HG02588 (cell line): ENCODE measurements around the gene HVCN1.
"Not testable (repeated sequence)": the region's sequence is repeated elsewhere in the genome, so short reads cannot be mapped to it uniquely, and the experiment has no call there.

Experiments used
- ATAC-seq: cut with Tn5 transposase; IDR thresholded peaks from one replicate; pipeline ENCODE4 v1.9.1; 2021; ENCODE audit warnings: mild to moderate bottlenecking, moderate library complexity; ENCODE audit not compliant: unreplicated experiment

The HVCN1 gene

DNA sequence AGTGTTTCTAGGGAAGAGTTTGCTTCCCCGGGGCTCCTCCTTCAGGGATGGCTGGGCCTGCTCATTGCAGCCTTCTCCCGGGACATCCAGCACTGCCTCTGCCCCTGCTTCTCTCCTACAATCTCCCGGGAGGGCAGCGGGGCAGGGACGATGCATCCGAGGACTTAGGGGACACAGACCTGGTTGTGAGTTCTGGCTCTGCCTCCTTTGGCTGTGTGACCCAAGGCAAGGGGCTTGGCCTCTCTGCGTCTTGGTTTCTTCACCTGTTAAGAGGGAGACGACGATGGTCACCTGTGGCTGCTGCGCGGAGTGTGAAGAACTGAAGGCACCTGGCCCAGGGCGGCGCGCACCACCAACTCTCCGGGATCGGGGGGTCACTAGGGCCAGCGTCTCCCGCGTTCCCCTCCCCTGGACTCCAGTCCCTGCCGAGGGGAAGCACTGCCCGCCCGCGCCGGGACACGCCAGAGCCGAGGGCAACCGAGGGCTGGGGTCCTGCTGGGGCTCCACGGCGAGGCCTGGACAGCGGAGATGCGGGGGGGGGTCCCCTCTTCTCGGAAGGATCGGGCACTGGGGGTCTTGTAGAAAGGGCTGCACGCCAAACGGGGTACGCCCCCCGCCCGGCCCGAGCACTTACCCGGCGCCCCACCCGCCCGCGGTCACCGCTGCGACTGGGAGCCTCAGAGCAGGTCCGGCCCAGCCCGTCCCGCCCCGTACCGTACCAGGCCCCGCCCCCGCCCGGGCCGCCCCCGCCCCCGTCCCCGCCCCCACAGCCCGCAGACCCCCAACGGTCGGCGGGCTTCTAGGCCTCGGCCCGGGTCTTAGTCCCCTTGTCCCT lies at the start of gene HVCN1:
TSS of gene HVCN1 (minus strand) at position 670 of the 835 bp plus-strand sequence. CDS start 5,870 bp downstream, outside the sequence.
- ATAC-seq = no peak

DNA sequence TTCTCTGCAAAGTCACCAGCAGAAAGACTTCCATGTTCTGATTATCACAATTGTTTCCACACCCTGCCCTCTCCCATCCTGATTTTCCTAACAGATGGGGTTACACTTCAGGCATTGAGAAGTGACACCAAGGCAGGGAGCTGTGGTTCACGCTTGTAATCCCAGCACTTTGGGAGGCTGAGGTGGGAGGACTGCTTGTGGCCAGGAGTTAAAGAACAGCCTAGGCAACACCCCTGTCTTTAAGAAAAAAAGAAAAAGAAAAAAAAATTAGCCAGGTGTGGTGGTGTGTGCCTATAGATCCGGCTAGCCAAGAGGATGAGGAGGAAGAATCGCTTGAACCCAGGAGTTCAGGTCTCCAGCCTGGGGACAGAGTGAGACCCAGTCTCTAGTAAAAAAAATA lies 48.6 kb upstream of the HVCN1 start:
- no peak for ATAC-seq

DNA sequence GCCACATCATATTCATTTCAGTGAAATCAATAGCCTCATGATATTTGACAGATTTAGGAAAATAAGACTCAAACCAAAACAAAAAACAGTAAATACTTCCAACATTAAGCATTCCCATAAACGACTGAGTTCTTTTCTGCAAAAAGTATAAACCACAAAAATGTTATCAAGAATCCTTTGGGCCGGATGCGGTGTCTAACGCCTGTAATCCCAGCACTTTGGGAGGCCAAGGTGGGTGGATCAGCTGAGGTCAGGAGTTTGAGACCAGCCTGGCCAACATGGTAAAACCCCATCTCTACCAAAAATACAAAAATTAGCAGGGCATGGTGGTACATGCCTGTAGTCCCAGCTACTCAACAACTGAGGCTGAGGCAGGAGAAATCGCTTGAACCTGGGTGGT lies 48.1 kb upstream of the HVCN1 start:
- ATAC-seq = not testable (repeated sequence)

DNA sequence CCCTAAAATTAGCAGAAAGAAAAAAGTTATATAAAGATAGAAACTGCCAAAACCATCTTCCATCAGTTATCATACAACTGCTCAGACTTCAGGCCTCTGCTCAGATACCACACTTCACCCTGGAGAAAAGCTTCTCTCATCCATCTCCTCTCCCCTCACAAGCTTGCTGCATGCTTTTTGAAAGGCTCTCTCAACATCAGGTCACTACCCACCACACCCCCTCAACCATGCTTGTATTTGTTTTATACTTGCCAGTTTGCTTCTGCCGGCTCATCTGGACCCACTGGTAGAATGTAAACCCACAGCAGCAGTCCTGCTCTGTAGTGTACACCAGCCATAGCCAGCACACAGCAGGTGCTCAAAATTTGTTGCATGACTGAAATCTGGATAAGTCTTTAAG lies 45.0 kb upstream of the HVCN1 start:
- ATAC-seq = no peak

DNA sequence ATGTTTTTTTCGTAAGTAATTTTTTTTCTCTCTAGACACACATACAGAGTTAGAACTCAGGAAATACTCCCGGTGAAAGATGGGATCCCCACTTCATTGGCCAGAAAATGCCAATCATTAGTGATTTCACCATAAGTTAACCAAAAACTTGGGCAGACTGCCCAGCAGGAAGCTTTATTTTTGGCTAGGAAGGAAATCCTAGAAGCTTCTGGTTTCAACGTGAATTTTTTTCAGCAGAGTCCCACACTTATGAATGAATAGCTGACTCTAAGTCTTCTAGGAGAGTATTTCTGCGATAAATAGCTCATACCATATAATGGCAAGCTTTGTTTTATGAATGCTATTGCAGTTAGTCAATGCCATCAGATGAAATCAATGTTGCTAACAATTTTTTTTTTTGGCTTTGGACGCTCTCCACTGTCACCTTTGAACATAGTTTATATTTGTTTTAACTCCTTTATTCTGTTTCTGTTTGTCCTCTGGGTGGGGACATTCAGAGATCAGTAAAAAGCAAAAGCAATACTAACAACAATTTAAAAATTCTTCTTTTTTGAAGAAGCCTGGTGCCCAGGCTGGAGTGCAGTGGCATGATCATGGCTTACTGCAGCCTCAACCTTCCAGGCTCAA lies 44.3 kb upstream of the HVCN1 start:
- no peak for ATAC-seq

DNA sequence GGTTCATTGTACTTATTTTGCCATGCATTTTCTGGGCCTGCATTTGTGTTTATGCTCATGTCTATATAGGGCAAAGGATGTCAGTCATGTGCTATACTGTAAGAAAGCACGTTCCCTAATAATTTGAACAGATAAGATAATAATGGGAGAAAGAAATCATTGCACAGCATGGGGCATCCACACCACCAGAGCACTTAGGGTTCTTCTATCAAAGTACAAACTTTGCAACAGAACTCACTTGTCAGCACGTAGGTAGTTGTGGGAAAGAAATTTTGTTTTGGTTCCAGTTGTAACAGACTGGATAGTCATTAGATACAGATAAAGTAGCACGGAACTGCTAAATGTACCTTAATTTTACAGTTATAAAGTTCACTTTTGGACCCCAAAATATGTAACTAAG lies 43.7 kb upstream of the HVCN1 start:
- no peak for ATAC-seq

- ATAC-seq = no peak
These were observed 42.6 kb upstream of the HVCN1 start for GRCh38 chr12:110731479-110731878.

GRCh38 chr12:110728628-110729027 lies 39.7 kb upstream of the HVCN1 start:
- no peak for ATAC-seq

GRCh38 chr12:110726708-110727369 lies 37.9 kb upstream of the HVCN1 start:
- no peak for ATAC-seq

- no peak for ATAC-seq
These were observed 37.1 kb upstream of the HVCN1 start for GRCh38 chr12:110726028-110726427.

- ATAC-seq = no peak
These were observed 36.4 kb upstream of the HVCN1 start for GRCh38 chr12:110725267-110725666.

DNA sequence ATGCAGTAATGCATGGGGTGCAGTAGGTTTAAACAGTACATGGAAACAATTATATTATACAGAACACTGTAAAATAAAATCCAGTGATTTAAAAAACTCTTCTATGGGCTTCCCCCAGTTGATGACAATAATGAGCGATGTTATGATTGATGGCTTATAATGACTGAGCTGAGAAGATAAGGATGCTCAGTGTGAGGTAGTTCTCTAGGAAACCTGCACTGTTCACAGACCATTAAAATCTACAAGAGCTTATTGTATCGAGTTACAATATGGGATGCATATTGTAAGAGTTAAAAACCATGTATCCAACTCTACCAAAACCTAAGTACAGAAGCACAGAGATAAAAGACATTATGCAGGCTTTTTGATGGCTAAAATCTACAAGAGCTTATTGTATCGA lies 34.0 kb upstream of the HVCN1 start:
- not testable (repeated sequence) for ATAC-seq

- ATAC-seq = no peak
These were observed 32.7 kb upstream of the HVCN1 start for GRCh38 chr12:110721570-110721969.

DNA sequence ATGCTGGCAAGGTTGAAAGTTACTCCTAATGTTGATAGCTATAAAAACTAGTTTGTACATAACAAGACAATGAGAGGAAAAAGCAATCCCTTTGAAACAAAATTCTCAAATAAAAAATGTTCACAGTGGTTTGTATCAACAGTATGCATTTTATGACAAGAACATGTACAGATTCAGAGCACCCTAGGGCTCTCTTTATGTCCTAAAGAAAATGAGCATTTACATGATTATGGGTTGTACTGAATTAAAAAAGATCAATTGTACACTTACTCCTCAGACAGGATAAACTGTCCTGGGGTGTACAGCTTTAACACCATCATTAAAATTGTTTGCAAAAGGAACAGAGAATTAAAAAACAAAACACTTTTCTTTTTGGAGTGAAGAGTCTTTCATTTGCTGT lies 31.6 kb upstream of the HVCN1 start:
- ATAC-seq = no peak

DNA sequence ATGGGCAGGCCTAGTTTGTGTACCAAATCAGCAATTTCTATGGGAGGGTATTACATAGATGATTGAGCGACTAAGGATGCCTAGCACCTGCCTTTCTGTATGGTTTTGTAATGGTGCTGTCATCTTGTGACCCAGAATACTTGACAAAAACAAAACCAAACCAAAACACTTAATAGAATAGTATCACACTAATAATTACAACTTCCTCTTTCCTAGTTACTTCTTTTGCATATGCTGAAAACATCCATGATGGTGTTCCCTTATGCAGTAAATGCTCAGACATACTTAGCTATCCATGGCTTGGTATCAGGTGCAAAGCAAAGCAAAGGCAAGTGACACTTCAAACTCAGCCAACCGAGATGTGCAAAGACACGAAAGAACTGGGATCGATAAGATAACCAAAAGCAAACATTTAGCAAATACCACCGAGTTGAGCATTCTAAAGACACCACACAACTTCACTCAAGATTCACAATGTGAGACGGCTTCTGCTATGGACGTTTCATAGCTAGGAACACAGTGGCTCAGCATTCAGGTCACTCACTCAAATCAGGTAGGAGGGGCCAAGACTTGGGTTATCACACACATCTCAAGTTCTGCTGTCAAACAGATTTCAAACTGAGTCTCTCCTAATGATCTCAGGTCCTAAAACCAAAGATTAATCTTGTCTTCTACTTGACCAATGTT lies 29.4 kb upstream of the HVCN1 start:
- no peak for ATAC-seq

- ATAC-seq = no peak
These were observed 28.1 kb upstream of the HVCN1 start for GRCh38 chr12:110717037-110717436.

DNA sequence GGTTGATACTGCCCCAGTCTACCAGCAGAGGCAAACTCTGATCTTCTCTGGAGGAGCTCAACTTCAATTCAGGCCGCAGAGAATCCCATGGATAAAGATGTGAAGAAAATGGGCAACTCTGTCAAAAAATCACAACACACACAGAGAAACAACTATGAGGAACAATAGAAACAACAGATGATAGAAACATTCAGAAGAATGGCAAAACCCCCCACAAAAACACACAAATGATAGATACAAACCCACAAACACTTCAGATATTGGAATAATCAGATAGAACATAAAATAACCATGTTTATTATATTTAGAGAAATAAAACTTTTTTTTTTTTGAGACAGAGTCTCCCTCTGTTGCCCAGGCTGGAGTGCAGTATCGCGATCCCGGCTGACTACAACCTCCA lies 20.0 kb upstream of the HVCN1 start:
- no peak for ATAC-seq

- no peak for ATAC-seq
These were observed 16.4 kb upstream of the HVCN1 start for GRCh38 chr12:110705309-110705708.

DNA sequence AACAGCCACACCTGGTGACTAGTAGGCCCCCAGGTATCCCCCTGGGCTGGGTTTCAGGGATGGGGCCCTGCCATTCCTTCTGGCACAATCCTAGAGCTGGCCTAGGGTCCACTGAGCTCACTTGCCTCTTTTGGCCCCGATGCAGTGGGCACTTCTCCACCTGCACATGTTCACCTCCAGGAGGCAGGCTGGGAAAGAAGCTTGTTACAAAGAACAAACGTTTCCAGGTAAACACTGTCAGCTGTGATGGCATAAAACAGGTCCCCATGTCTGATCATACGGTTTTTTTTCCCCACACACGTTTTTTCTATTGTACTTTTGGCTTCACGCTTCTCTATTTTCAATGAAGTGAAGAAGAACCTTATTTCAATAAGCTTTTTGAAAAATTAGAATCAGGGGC lies 15.8 kb upstream of the HVCN1 start:
- ATAC-seq = no peak

DNA sequence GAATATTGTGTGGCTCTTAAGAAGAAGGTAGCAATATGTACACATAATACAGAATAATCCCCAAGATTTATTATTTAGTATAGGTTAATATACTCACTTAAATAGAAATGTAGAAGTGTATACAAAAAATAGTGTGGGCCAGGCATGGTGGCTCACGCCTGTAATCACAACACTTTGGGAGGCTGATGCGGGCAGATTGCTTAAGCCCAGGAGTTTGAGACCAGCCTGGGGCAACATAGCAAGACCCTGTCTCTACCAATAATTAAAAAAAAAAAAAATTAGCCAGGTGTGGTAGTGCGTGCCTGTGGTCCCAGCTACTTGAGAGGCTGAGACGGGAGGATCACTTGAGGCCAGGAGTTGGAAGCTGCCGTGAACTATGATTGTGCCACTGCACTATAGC lies 15.3 kb upstream of the HVCN1 start:
- ATAC-seq = no peak

DNA sequence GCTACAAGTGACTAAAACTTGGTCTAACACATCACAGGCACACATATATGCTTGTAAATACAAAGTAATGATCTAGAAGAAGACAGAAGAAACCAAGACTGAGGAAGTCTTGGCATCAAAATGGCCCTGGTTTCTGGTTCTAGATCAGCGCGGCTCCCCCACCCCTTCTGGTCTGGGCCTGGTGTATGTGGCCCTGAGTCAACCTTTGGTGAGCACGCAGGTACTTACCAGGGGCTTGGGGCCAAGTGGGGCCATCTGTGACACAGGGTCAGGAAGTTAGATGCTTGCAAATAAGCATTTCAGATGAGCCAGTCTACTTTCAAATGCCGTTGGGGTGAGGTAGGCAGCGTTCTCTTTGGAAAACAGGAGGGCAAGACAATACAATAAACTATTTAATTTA lies 13.2 kb upstream of the HVCN1 start:
- no peak for ATAC-seq
